WTC11 (cell line): ENCODE data around the gene GRWD1. TPM values are rescaled to one million over a fixed set of nuclear protein-coding genes. Genes with fewer than 3 reads are reported as not detected.

Experiments used
- ATAC-seq: fragments of 200-7000 bp; cut with Tn5 transposase; 2 replicates; pipeline ENCODE4 v1.10.0; 2021; ENCODE audit warnings: mild to moderate bottlenecking, moderate library complexity
- CTCF ChIA-PET: fragments of 300-600 bp; sonication (Branson Sonifier 250); formaldehyde crosslinking; loops from one replicate; lab custom pipeline; 2021; ENCODE audit warnings: antibody characterized with exemption; lab: Charles Lee
- POLR2A ChIA-PET: fragments of 350-600 bp; sonication (Branson Sonifier 250); formaldehyde crosslinking; loops from one replicate; lab custom pipeline; 2021; ENCODE audit warnings: antibody characterized with exemption; lab: Charles Lee
- DNase-seq: peaks from one replicate; pipeline ENCODE4 v3.0.0; 2021; ENCODE audit warnings: low spot score
- H3K27ac Mint-ChIP-seq: 2 replicates; pipeline ENCODE4 v1.8.0; 2021; ENCODE audit warnings: mixed read lengths
- H3K27me3 Mint-ChIP-seq: 2 replicates; pipeline ENCODE4 v1.8.0; 2021; ENCODE audit warnings: low read depth, mild to moderate bottlenecking, moderate library complexity, mixed read lengths
- H3K36me3 Mint-ChIP-seq: 2 replicates; pipeline ENCODE4 v1.8.0; 2021; ENCODE audit warnings: mixed read lengths
- H3K4me1 Mint-ChIP-seq: 2 replicates; pipeline ENCODE4 v1.8.0; 2022; ENCODE audit warnings: mixed read lengths
- H3K4me3 Mint-ChIP-seq: 2 replicates; pipeline ENCODE4 v1.8.0; 2021; ENCODE audit warnings: mild to moderate bottlenecking, moderate library complexity, mixed read lengths
- H3K9me3 Mint-ChIP-seq: 2 replicates; pipeline ENCODE4 v1.8.0; 2021; ENCODE audit warnings: mixed read lengths
- CREM ChIP-seq: sonication (generic); formaldehyde crosslinking; IDR thresholded peaks from 2 replicates; pipeline ENCODE4 v1.8.1; 2022; ENCODE audit warnings: mild to moderate bottlenecking, missing genetic modification reagents, moderate library complexity
- NFE2L1 ChIP-seq: sonication (generic); formaldehyde crosslinking; IDR thresholded peaks from 2 replicates; pipeline ENCODE4 v1.8.1; 2023; ENCODE audit warnings: missing genetic modification reagents
- NR2C2 ChIP-seq: sonication (generic); formaldehyde crosslinking; IDR thresholded peaks from 2 replicates; pipeline ENCODE4 v1.8.0; 2022; ENCODE audit warnings: mild to moderate bottlenecking, missing genetic modification reagents
- TEAD1 ChIP-seq: sonication (generic); formaldehyde crosslinking; IDR thresholded peaks from 2 replicates; pipeline ENCODE4 v1.8.0; 2022; ENCODE audit warnings: mild to moderate bottlenecking, missing genetic modification reagents
- ZNF423 ChIP-seq: fragments of 250-450 bp; sonication (Bioruptor Pico); IDR thresholded peaks from 2 replicates; pipeline ENCODE4 v2.1.2; 2022; ENCODE audit warnings: mild to moderate bottlenecking, moderate library complexity
- total RNA-seq: library from RNA; stranded (reverse); gene quantifications from 3 replicates; pipeline ENCODE4 v1.2.3, GENCODE V29; 2021
- TF ChIP-seq, protein P1 (sequence below): sonication (generic); formaldehyde crosslinking; IDR thresholded peaks from 2 replicates; pipeline ENCODE4 v1.8.1; 2023; ENCODE audit warnings: mild to moderate bottlenecking, moderate library complexity, missing genetic modification reagents
- TF ChIP-seq, protein P2 (sequence below): sonication (generic); formaldehyde crosslinking; IDR thresholded peaks from 2 replicates; pipeline ENCODE4 v1.8.0; 2022; ENCODE audit warnings: mild to moderate bottlenecking, missing genetic modification reagents
- TF ChIP-seq, protein P3 (sequence below): fragments of 250-450 bp; sonication (Bioruptor Pico); IDR thresholded peaks from 2 replicates; pipeline ENCODE4 v2.1.2; 2022; ENCODE audit warnings: mild to moderate bottlenecking, moderate library complexity
- TF ChIP-seq, protein P4 (sequence below): sonication (generic); formaldehyde crosslinking; IDR thresholded peaks from 2 replicates; pipeline ENCODE4 v1.8.1; 2022; ENCODE audit warnings: missing genetic modification reagents, borderline replicate concordance
- TF ChIP-seq, protein P5 (sequence below): sonication (generic); formaldehyde crosslinking; IDR thresholded peaks from 2 replicates; pipeline ENCODE4 v1.8.1; 2022; ENCODE audit warnings: mild to moderate bottlenecking, moderate library complexity, missing genetic modification reagents
- TF ChIP-seq, protein P6 (sequence below): sonication (generic); formaldehyde crosslinking; IDR thresholded peaks from 2 replicates; pipeline ENCODE4 v1.8.0; 2022; ENCODE audit warnings: missing genetic modification reagents
- TF ChIP-seq, protein P7 (sequence below): fragments of 250-450 bp; sonication (Bioruptor Pico); conservative IDR thresholded peaks from 2 replicates; pipeline ENCODE4 v1.9.0; 2021; ENCODE audit warnings: mild to moderate bottlenecking
- TF ChIP-seq, protein P8 (sequence below): sonication (generic); formaldehyde crosslinking; IDR thresholded peaks from 2 replicates; pipeline ENCODE4 v1.8.0; 2022; ENCODE audit warnings: mild to moderate bottlenecking, missing genetic modification reagents
- TF ChIP-seq, protein P9 (sequence below): sonication (generic); formaldehyde crosslinking; IDR thresholded peaks from 2 replicates; pipeline ENCODE4 v1.8.1; 2023; ENCODE audit warnings: mild to moderate bottlenecking, missing genetic modification reagents, moderate library complexity

The GRWD1 gene
- total RNA-seq, 1 experiment from 2014 or later, result 67.2 TPM

DNA sequence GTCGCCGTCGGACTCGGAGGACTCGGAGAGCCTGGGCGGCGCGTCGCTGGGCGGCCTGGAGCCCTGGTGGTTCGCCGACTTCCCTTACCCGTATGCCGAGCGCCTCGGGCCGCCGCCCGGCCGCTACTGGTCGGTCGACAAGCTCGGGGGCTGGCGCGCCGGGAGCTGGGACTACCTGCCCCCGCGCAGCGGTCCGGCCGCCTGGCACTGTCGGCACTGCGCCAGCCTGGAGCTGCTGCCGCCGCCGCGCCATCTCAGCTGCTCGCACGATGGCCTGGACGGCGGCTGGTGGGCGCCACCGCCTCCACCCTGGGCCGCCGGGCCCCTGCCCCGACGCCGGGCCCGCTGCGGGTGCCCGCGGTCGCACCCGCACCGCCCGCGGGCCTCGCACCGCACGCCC, 2.5 kb upstream of the GRWD1 start:
- ChIA-PET CTCF (interaction anchor here (0.7 to 1.4 kb wide), 4 partner anchors 24 to 146 kb away, joined by 3 to 11 read pairs (median 3); partner anchors contain the start of gene KDELR1), POLR2A (interaction anchor here (1.2 kb wide), 1 partner anchor 10 kb away, joined by 3 read pairs; no protein-coding TSS in a partner anchor)
- peaks cover 14% of the 10 kb centered on the region for H3K36me3 Mint-ChIP-seq
- DNase-seq (peak; percentile 42), ATAC-seq (no peak)
- no peak overlapping the region for H3K4me3 Mint-ChIP-seq
- no peaks in the 10 kb centered on the region for H3K9me3 Mint-ChIP-seq
- peaks cover 18% of the 10 kb centered on the region for H3K4me1 Mint-ChIP-seq
- peaks cover 19% of the 10 kb centered on the region for H3K27me3 Mint-ChIP-seq
- TF ChIP-seq, protein P1, sequence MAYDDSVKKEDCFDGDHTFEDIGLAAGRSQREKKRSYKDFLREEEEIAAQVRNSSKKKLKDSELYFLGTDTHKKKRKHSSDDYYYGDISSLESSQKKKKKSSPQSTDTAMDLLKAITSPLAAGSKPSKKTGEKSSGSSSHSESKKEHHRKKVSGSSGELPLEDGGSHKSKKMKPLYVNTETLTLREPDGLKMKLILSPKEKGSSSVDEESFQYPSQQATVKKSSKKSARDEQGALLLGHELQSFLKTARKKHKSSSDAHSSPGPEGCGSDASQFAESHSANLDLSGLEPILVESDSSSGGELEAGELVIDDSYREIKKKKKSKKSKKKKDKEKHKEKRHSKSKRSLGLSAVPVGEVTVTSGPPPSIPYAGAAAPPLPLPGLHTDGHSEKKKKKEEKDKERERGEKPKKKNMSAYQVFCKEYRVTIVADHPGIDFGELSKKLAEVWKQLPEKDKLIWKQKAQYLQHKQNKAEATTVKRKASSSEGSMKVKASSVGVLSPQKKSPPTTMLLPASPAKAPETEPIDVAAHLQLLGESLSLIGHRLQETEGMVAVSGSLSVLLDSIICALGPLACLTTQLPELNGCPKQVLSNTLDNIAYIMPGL (CRISPR knock-in tag), result no peak
- TF ChIP-seq, protein P2, sequence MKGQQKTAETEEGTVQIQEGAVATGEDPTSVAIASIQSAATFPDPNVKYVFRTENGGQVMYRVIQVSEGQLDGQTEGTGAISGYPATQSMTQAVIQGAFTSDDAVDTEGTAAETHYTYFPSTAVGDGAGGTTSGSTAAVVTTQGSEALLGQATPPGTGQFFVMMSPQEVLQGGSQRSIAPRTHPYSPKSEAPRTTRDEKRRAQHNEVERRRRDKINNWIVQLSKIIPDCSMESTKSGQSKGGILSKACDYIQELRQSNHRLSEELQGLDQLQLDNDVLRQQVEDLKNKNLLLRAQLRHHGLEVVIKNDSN (CRISPR knock-in tag), result no peak
- TF ChIP-seq, protein P3, sequence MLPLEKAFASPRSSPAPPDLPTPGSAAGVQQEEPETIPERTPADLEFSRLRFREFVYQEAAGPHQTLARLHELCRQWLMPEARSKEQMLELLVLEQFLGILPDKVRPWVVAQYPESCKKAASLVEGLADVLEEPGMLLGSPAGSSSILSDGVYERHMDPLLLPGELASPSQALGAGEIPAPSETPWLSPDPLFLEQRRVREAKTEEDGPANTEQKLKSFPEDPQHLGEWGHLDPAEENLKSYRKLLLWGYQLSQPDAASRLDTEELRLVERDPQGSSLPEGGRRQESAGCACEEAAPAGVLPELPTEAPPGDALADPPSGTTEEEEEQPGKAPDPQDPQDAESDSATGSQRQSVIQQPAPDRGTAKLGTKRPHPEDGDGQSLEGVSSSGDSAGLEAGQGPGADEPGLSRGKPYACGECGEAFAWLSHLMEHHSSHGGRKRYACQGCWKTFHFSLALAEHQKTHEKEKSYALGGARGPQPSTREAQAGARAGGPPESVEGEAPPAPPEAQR (CRISPR knock-in tag), result no peak
- TF ChIP-seq, protein P4, sequence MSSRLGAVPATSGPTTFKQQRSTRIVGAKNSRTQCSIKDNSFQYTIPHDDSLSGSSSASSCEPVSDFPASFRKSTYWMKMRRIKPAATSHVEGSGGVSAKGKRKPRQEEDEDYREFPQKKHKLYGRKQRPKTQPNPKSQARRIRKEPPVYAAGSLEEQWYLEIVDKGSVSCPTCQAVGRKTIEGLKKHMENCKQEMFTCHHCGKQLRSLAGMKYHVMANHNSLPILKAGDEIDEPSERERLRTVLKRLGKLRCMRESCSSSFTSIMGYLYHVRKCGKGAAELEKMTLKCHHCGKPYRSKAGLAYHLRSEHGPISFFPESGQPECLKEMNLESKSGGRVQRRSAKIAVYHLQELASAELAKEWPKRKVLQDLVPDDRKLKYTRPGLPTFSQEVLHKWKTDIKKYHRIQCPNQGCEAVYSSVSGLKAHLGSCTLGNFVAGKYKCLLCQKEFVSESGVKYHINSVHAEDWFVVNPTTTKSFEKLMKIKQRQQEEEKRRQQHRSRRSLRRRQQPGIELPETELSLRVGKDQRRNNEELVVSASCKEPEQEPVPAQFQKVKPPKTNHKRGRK (CRISPR knock-in tag), result no peak
- TF ChIP-seq, protein P5, sequence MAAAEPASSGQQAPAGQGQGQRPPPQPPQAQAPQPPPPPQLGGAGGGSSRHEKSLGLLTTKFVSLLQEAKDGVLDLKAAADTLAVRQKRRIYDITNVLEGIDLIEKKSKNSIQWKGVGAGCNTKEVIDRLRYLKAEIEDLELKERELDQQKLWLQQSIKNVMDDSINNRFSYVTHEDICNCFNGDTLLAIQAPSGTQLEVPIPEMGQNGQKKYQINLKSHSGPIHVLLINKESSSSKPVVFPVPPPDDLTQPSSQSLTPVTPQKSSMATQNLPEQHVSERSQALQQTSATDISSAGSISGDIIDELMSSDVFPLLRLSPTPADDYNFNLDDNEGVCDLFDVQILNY, result no peak
- TF ChIP-seq, protein P6, sequence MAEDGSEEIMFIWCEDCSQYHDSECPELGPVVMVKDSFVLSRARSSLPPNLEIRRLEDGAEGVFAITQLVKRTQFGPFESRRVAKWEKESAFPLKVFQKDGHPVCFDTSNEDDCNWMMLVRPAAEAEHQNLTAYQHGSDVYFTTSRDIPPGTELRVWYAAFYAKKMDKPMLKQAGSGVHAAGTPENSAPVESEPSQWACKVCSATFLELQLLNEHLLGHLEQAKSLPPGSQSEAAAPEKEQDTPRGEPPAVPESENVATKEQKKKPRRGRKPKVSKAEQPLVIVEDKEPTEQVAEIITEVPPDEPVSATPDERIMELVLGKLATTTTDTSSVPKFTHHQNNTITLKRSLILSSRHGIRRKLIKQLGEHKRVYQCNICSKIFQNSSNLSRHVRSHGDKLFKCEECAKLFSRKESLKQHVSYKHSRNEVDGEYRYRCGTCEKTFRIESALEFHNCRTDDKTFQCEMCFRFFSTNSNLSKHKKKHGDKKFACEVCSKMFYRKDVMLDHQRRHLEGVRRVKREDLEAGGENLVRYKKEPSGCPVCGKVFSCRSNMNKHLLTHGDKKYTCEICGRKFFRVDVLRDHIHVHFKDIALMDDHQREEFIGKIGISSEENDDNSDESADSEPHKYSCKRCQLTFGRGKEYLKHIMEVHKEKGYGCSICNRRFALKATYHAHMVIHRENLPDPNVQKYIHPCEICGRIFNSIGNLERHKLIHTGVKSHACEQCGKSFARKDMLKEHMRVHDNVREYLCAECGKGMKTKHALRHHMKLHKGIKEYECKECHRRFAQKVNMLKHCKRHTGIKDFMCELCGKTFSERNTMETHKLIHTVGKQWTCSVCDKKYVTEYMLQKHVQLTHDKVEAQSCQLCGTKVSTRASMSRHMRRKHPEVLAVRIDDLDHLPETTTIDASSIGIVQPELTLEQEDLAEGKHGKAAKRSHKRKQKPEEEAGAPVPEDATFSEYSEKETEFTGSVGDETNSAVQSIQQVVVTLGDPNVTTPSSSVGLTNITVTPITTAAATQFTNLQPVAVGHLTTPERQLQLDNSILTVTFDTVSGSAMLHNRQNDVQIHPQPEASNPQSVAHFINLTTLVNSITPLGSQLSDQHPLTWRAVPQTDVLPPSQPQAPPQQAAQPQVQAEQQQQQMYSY (CRISPR knock-in tag), result no peak
- TF ChIP-seq, all 79 proteins: peak for 0
- no peak overlapping the region for H3K27ac Mint-ChIP-seq

DNA sequence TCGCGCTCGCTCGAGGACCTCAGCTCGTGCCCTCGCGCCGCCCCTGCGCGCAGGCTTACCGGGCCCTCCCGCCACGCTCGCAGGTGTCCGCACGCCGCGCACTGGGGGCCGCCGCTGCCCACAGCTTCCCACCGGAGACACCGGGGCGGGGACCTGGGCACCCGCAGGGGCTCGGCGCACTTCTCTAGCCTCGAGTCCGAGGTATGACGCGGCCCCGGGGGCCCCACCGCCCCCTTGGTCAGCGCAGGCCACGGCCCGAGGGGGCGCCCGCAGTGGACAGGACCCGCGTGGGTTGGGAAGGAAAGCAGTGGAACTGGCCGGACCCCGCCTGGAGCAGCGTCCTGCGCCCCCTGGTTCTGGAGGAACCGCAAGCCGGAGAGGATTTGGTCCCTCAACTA, 2.1 kb upstream of the GRWD1 start:
- CTCF ChIA-PET, result interaction anchor here (0.7 to 1.4 kb wide), 4 partner anchors 24 to 146 kb away, joined by 3 to 11 read pairs (median 3); partner anchors contain the start of gene KDELR1
- POLR2A ChIA-PET, result interaction anchor here (1.2 kb wide), 1 partner anchor 11 kb away, joined by 3 read pairs; no protein-coding TSS in a partner anchor
- Mint-ChIP-seq H3K9me3 (no peaks in the 10 kb centered on the region), H3K27me3 (peaks cover 19% of the 10 kb centered on the region), H3K36me3 (peaks cover 19% of the 10 kb centered on the region), H3K27ac (no peak overlapping the region), H3K4me3 (no peak overlapping the region), H3K4me1 (peaks cover 18% of the 10 kb centered on the region)
- no peak for DNase-seq
- no peak for ATAC-seq
- TF ChIP-seq, protein P7, sequence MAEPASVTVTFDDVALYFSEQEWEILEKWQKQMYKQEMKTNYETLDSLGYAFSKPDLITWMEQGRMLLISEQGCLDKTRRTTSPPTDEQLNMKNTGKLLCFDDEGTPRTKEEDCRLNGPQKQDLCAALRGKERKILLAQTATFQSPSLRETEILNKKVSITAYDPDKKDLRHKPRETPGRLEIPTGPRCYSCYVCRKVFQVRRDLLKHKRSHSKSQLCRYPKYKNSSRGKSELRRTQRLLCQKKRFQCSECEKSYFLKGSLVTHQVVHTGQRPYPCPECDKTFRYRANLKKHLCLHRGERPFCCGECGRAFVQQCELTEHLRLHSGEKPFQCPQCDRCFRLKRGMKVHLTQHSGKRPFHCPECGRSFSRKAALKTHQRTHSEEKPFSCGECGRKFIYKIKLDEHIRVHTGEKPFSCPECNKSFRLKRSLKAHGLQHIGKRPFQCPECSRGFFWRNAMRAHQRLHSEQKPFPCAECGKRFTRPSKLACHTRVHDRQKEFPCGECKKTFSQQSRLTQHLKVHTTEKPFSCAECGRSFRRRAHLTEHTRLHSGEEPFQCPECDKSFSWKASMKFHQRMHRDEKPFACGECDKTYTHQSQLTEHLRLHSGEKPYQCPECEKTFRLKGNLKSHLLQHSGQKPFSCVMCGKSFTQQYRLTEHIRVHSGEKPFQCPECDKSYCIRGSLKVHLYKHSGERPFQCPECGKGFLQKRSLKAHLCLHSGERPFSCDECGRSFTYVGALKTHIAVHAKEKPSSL (CRISPR knock-in tag), result no peak
- no peak for TF ChIP-seq NFE2L1 (CRISPR knock-in tag)
- no peak for TF ChIP-seq ZNF423 (CRISPR knock-in tag)
- TF ChIP-seq CREM (CRISPR knock-in tag), result no peak
- TF ChIP-seq, protein P2 (CRISPR knock-in tag), result no peak
- TF ChIP-seq, protein P8, sequence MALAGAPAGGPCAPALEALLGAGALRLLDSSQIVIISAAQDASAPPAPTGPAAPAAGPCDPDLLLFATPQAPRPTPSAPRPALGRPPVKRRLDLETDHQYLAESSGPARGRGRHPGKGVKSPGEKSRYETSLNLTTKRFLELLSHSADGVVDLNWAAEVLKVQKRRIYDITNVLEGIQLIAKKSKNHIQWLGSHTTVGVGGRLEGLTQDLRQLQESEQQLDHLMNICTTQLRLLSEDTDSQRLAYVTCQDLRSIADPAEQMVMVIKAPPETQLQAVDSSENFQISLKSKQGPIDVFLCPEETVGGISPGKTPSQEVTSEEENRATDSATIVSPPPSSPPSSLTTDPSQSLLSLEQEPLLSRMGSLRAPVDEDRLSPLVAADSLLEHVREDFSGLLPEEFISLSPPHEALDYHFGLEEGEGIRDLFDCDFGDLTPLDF (CRISPR knock-in tag), result no peak
- no peak for TF ChIP-seq TEAD1
- TF ChIP-seq, protein P9, sequence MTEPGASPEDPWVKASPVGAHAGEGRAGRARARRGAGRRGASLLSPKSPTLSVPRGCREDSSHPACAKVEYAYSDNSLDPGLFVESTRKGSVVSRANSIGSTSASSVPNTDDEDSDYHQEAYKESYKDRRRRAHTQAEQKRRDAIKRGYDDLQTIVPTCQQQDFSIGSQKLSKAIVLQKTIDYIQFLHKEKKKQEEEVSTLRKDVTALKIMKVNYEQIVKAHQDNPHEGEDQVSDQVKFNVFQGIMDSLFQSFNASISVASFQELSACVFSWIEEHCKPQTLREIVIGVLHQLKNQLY (CRISPR knock-in tag), result no peak
- TF ChIP-seq, protein P1 (CRISPR knock-in tag), result no peak
- TF ChIP-seq NR2C2 (CRISPR knock-in tag), result no peak
